AG08396 (cell line): ENCODE results near the gene MIPOL1.
A peak's percentile ranks its signal among the peaks of the same experiment; 100 is the strongest.

Source experiments
- DNase-seq: peaks from one replicate; pipeline ENCODE4 v3.0.0; 2012; ENCODE audit warnings: low spot score, mixed read lengths

Gene MIPOL1

GRCh38 chr14:37232907-37233481, 35.3 kb downstream of the MIPOL1 start:
- DNase-seq = peak; percentile 33

DNA sequence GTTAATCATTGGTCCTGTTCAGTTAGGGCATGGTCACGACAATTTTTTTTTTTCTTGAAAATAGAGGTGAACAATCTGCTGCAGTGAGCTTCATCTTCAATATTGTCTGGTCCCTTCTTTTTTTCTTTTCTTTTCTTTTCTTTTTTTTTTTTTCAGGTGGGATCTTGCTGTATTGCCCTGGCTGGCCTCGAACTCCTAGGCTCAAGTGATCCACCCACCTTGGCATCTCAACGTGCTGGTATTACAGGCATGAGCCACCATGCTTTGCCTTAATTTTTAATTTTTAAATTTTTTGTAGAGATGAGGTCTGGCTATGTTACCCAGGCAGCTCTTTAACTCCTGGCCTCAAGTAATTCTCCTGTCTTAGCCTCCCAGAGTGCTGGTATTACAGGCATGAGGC, 36.5 kb downstream of the MIPOL1 start:
- no peak for DNase-seq

DNA sequence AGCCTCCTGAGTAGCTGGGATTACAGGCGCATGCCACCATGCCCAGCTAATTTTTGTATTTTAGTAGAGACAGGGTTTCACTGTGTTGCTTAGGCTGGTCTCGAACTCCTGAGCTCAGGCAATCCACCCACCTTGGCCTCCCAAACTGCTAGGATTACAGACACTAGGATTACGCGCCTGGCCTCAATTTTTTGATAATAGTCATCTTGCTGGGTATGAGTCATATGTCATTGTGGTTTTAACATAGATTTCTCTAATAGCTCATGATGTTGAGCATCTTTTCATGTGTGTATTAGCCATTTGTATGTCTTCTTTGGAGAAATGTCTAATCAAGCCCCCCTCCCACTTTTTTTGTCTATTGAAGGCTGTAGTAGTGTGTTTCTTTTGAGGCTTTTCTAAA, 38.3 kb downstream of the MIPOL1 start:
- peak; percentile 5 for DNase-seq

DNA sequence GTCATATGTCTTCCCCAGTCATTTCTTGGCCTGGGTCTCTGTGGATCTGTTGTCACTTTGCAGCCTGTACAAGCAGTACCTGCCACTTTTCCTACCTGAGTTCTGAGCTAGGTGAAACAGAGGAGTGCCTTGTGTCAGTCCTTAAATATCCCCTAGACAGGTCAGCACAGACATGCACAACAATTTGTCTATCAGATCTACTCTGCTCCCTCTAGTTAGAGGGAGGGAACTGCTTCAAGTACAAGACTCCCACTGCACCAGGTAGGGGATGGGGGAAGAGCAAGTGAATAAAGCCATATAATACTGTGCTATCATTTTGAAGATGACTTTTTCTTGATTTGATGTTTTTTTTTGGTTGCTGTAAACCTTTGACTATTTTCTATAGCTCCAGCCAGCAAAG, 39.4 kb downstream of the MIPOL1 start:
- no peak for DNase-seq

DNA sequence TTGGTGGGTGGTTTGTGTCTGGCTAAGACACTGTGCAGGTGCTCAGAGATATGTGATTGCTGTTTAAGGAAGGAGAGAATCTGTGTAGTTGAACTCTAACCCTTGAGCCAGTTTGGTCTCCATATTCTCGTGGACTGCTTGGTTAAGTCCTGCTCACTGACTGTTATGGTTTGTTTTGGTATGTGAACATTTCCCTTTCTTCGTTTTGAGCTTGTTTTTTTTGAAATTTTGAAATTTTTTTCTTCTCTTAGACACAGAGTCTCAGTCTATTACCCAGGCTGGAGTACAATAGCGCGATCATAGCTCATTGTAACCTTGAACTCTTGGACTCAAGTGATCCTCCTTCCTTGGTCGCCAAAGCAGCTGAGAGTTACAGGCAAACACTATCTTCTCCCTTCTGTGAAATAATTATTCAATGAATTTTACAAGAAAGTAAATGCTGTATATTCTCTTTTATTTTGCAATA, 40.0 kb downstream of the MIPOL1 start:
- no peak for DNase-seq

DNA sequence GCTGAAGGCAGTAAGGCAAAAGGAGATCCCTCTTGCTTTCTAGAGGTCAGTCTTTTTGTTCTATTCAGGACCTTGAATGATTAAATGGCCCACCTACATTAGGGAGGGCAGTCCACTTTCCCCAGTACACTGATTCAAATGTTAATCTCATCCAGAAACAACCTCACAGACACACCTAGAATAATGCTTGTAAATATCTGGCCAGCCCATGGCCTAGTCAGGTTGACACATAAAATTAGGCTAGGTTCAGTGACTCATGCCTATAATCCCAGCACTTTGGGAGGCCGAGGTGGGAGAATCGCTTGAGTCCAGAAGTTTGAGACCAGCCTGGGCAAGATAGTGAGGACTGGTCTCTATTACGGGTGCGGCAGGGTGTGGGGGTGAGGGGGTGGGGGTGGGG, 43.5 kb downstream of the MIPOL1 start:
- no peak for DNase-seq

- DNase-seq = peak; percentile 14
Measured at GRCh38 chr14:37246427-37246829, 48.7 kb downstream of the MIPOL1 start.

GRCh38 chr14:37247791-37248461, 50.2 kb downstream of the MIPOL1 start:
- no peak for DNase-seq

DNA sequence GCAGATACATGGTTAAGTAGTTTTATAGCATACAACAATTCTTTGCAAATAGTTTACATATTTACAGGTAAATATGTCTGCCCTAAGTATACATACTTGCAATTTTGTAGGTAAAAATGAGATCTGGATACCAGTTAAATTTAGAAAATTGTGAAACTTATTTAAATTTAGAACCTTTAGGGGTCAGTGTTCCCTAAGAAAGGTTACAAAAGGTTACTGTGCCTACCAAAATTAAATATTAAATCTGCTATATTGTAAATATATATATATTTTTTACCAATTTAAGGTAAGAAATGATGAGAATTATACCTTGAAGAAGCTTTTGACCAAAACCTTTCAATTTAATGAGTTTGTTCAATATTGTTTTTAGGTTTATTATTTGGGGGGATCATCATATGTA, 54.0 kb downstream of the MIPOL1 start:
- DNase-seq = no peak

DNA sequence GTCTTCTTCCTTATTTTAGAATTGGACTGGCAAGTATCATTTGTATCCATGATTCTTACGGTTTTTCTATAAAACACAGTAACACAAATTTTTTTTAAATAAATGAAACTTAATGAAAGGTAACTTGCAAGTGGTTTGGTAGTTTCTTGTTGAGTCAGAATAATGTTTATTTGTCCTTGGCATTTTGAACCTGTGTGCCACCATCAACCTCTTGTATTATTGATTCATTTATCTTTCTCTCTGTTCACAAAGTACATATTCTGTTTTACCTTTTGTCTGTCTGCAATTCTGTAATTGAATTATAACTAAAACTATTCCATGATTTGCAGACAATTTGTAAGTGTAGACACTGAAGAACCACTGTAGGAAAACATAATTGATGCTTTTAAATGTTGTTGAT, 54.7 kb downstream of the MIPOL1 start:
- DNase-seq = no peak

DNA sequence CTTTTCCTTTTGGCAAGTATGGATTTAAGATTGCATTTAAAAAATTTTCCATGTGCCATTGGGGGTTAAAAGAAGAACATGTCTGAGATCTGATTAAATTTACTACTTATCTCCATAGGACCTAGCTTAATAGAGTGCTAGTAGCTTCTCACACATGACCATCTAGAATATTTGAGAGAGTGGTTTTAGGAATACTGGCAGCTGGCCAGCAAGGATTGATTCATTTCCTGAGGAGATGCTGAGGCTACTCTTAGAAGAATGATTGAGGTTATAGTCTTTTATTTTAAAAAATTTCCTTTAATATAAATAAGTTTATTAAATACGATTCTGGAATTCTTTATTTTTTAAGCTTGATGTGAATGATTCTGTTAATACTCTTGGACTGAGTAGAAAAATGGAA, 56.2 kb downstream of the MIPOL1 start:
- DNase-seq = no peak

- no peak for DNase-seq
Measured at GRCh38 chr14:37254411-37254947, 56.7 kb downstream of the MIPOL1 start.

- DNase-seq = no peak
Measured at GRCh38 chr14:37257501-37258070, 59.8 kb downstream of the MIPOL1 start.

- DNase-seq = no peak
Measured at GRCh38 chr14:37262649-37263048, 64.9 kb downstream of the MIPOL1 start.

DNA sequence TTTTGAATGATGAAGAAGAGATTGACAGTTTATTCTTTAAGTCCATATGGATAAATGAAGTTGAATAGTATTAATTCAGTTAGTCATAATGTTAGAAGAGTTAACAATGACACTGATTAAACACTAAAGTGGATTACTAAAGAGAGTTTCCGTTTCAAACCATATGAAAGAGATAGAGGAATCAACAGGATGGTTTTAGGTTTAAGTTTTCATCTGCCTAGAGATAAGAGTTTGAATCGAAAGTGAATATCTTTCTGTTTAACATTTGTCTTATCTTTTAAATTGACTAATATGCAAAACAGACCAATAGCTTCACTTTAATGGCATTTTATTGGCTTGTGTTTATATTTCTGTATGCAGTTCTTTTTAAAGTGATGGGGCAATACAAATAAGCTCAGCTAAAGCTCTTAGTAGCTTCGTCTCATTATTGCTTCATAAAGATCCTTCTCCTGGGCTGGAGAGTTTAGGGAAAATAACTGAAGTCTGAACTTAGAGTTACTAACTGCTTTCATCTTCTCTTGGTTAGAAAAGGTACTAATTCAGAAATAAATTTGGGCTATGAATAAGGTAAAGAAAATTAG, 66.0 kb downstream of the MIPOL1 start:
- no peak for DNase-seq

DNA sequence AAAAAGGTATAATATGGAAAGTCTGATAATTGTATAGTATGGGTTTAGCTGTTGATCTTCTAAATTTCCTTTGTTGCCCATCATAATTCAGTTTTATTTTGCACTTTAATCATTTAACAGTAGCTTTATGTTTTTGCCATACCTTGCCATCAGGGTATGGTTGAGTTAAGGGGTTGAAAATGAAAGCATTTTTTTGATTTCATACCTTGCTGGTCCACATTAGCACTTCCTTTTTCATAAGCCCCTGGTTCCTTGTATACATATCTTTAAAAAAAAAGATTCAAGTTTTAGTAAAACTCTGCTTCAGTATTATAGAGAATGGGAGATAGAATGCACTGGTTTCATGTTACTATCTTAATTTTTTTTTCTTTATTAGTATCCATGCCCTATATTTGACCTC, 71.1 kb downstream of the MIPOL1 start:
- DNase-seq = no peak

- DNase-seq = no peak
Measured at GRCh38 chr14:37270629-37271028, 72.9 kb downstream of the MIPOL1 start.

- no peak for DNase-seq
Measured at GRCh38 chr14:37272569-37272968, 74.8 kb downstream of the MIPOL1 start.

GRCh38 chr14:37274652-37275051, 76.9 kb downstream of the MIPOL1 start:
- no peak for DNase-seq

DNA sequence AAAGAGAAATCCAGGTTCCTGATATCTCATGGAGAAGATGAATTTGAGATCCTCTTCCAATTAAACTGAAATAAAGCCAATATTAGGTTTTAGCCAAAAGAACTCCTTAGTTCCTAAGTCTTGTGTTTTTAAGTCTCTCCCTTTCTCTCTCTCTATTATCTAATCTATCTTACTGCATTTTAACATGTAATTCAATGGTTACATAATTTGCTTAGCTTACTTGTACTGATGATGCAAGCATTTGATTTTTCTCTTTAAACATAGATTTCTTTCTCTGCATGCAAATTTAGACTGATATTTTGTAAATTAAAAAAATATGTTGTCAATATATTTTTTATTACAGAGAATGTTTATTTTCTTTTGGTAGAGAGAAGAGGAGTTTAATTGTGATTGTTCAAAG, 78.2 kb downstream of the MIPOL1 start:
- DNase-seq = no peak

DNA sequence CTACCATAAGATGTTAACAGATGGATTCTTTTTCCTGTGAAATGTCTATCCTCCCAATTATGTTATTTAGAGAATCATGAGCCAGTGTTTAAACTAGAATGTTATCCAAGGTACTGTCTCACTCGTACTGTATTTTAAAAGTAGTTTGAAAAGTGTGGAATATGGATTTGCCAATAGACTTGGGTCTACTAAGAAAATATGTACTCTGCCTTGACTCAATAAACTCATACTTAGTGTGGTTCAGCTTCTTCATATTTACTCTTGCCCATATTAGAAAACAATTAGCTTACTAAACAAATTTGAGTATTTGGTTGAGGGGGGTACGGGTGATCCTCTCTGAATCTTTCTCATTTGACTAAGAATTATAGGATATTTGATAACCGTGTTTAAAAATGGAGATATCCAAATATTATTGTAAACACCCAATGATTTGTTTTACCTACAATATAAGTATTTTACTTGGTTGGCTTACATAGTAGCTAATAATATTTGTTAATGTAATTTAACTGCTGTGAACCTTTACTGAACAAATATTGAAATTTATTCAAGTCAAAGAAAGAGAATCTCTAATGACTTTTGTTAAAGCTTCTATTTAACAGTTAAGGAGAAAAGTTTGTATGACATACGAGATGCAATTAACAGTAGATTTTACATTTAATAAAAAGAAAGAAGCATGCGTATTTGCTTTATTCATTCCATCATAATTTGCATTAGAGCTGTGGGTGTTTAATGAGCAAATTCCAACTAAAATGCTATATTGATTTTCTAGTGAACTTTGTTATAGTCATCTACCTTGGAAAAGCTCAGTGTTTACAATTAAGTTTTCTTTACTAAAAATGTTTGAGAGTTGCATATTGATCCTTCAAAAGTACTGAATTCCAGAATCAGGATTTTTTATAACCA, 81.2 kb downstream of the MIPOL1 start:
- DNase-seq = no peak

DNA sequence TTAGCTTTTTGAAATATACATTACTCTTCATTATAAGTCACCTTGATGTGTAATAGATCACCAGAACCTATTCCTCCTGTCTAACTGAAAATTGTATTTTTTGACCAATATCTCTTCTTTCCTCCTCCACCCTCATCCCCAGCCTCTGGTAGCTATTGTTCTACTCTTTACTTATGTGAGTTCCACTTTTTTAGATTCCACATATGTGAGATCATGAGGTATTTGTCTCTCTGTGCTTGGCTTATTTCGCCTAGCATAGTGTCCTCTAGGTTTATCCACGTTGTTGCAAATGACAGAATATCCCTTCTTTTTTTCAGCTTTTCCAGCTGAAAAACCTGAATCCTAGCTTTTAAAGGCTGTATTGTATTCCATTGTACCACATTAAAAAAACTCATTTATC, 82.1 kb downstream of the MIPOL1 start:
- DNase-seq = no peak
